ENCODE data around the gene SEPTIN1.

Gene SEPTIN1

GRCh38 chr16:30372725-30373124, 9.6 kb downstream of the SEPTIN1 start:
- TF ChIP-seq CTCF (IDR thresholded peaks at IDR 0.05; ENCODE audit: low read depth, low read length) (no peak), POLR2A (IDR thresholded peaks at IDR 0.05; ENCODE audit: extremely low read depth, insufficient read length) (no peak), MAX (IDR thresholded peaks at IDR 0.05; ENCODE audit: low read depth, low read length) (no peak), MYC (IDR thresholded peaks at IDR 0.05; ENCODE audit: low read depth, low read length) (no peak)
- no peak overlapping the region for H3K4me3 ChIP-seq (ENCODE audit: low read depth, low read length)
- no peak for DNase-seq (ENCODE audit: low read depth)

- TF ChIP-seq MAX (IDR thresholded peaks at IDR 0.05; ENCODE audit: low read depth, low read length): no peak
- no peak for TF ChIP-seq CTCF (IDR thresholded peaks at IDR 0.05; ENCODE audit: low read depth, low read length)
- TF ChIP-seq MYC (IDR thresholded peaks at IDR 0.05; ENCODE audit: low read depth, low read length): no peak
- TF ChIP-seq POLR2A (IDR thresholded peaks at IDR 0.05; ENCODE audit: extremely low read depth, insufficient read length): no peak
- no peak overlapping the region for H3K4me3 ChIP-seq (ENCODE audit: low read depth, low read length)
- no peak for DNase-seq (ENCODE audit: low read depth)
These were observed 10.2 kb downstream of the SEPTIN1 start for GRCh38 chr16:30372038-30372712.

GRCh38 chr16:30371248-30371816, 11.0 kb downstream of the SEPTIN1 start:
- H3K4me3 ChIP-seq (ENCODE audit: low read depth, low read length): peak overlapping the region; percentile 49
- peak; percentile 34 for TF ChIP-seq POLR2A (IDR thresholded peaks at IDR 0.05; ENCODE audit: extremely low read depth, insufficient read length)
- TF ChIP-seq CTCF (IDR thresholded peaks at IDR 0.05; ENCODE audit: low read depth, low read length): no peak
- DNase-seq (ENCODE audit: low read depth): no peak

- TF ChIP-seq MAX (IDR thresholded peaks at IDR 0.05; ENCODE audit: low read depth, low read length) (peak; percentile 5; the same call in 1 of the 2 replicates), CTCF (IDR thresholded peaks at IDR 0.05; ENCODE audit: low read depth, low read length) (peak; percentile 3), POLR2A (IDR thresholded peaks at IDR 0.05; ENCODE audit: extremely low read depth, insufficient read length) (no peak)
- H3K4me3 ChIP-seq (ENCODE audit: low read depth, low read length): peak within 1 kb of the TSS; percentile 84
- DNase-seq (ENCODE audit: low read depth): peak; percentile 100
These were observed 11.7 kb downstream of the SEPTIN1 start, which contains the start of gene TBC1D10B for GRCh38 chr16:30370456-30371247. Gene TBC1D10B (minus strand): TSS chr16:30370494. CDS start chr16:30370183, 311 bp downstream.

GRCh38 chr16:30369938-30370455, 12.4 kb downstream of the SEPTIN1 start:
- no peak for TF ChIP-seq MAX (IDR thresholded peaks at IDR 0.05; ENCODE audit: low read depth, low read length)
- peak; percentile 24 for TF ChIP-seq POLR2A (IDR thresholded peaks at IDR 0.05; ENCODE audit: extremely low read depth, insufficient read length)
- TF ChIP-seq CTCF (IDR thresholded peaks at IDR 0.05; ENCODE audit: low read depth, low read length): no peak
- no peak for DNase-seq (ENCODE audit: low read depth)
- peak overlapping the region; percentile 84 for H3K4me3 ChIP-seq (ENCODE audit: low read depth, low read length)
